Measurements from ENCODE around the gene SHOC1. TPM values are rescaled to one million over a fixed set of nuclear protein-coding genes. Genes with fewer than 3 reads are reported as not detected.

SHOC1 gene
- total RNA-seq, 5 donors from 2014 or later (not counting 1 experiment from before 2014, with no cell fraction given), result not detected

DNA sequence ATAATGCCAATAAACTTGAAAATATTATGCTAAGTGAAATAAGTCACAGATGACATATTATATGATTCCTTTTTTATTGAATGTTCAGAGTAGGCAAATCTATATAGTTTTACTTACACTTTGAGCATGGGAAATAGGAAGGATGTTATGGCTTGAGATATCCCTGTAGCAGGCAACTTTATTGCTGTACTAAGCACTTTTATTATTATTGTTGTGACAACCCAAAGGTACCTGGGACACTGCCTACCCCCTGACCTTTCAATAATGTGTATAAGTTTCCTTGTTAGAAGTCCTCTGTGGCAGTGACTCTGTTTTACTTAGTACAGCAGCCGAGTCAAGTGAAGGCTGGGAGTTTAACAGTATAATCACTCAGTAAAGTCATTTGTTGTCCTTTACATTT, 39.9 kb downstream of the SHOC1 start:
- no peak overlapping the region for H3K27ac Mint-ChIP-seq
- ATAC-seq (replicated peaks in 1 of 4) (no peak), DNase-seq (no peak)
- H3K9me3 Mint-ChIP-seq, result peaks cover 0 to 13% (median 8%) of the 10 kb centered on the region in 3 donors
- POLR2A ChIA-PET, result no interaction called here
- CTCF ChIA-PET, result interaction anchor here in 1 of 2 donors (1.0 kb wide), 1 partner anchor 388 kb away, joined by 5 read pairs; no protein-coding TSS in a partner anchor
- no peak overlapping the region for H3K4me3 Mint-ChIP-seq
- peaks cover 0 to under 1% (median 0%) of the 10 kb centered on the region in 3 donors for H3K4me1 Mint-ChIP-seq
- H3K4me3 ChIP-seq (ENCODE audit: control insufficient read depth in 1 of 2, extremely low read depth in 1 of 2, low read length in 1 of 2), result no peak overlapping the region
- no peaks in the 10 kb centered on the region for H3K27me3 Mint-ChIP-seq
- no CpG with 5 or more reads among the region's 1 CpG for WGBS (ENCODE audit: insufficient coverage)
- H3K27me3 ChIP-seq (replicated peaks in 1 of 2; ENCODE audit: control insufficient read depth in 2 of 2, extremely low read depth in 1 of 2, insufficient read depth in 2 of 2, low read length in 1 of 2), result no peaks in the 10 kb centered on the region
- peaks cover 5% of the 10 kb centered on the region for H3K9me3 ChIP-seq
- H3K36me3 Mint-ChIP-seq, result peaks cover 21% of the 10 kb centered on the region
- no peaks in the 10 kb centered on the region for H3K36me3 ChIP-seq (ENCODE audit: control insufficient read depth in 2 of 2, extremely low read depth in 1 of 2, insufficient read depth in 1 of 2, low read length in 1 of 2)
- no peak overlapping the region for H3K27ac ChIP-seq (ENCODE audit: low read length)
- no peaks in the 10 kb centered on the region for H3K4me1 ChIP-seq (ENCODE audit: control insufficient read depth in 1 of 2, extremely low read depth in 1 of 2, insufficient read depth in 2 of 2, low read length in 2 of 2)

- H3K9me3 Mint-ChIP-seq, result peaks cover 0 to 13% (median 8%) of the 10 kb centered on the region in 3 donors
- H3K36me3 ChIP-seq (ENCODE audit: control insufficient read depth in 2 of 2, extremely low read depth in 1 of 2, insufficient read depth in 1 of 2, low read length in 1 of 2), result no peaks in the 10 kb centered on the region
- no peak overlapping the region for H3K4me3 ChIP-seq (ENCODE audit: control insufficient read depth in 1 of 2, extremely low read depth in 1 of 2, low read length in 1 of 2)
- H3K27ac Mint-ChIP-seq, result no peak overlapping the region
- ATAC-seq (replicated peaks in 1 of 4) (no peak), DNase-seq (no peak)
- POLR2A ChIA-PET, result interaction anchor here in 1 of 2 donors (0.7 kb wide), 1 partner anchor 326 kb away, joined by 3 read pairs; no protein-coding TSS in a partner anchor
- no peaks in the 10 kb centered on the region for H3K4me1 Mint-ChIP-seq
- H3K27me3 ChIP-seq (replicated peaks in 1 of 2; ENCODE audit: control insufficient read depth in 2 of 2, extremely low read depth in 1 of 2, insufficient read depth in 2 of 2, low read length in 1 of 2), result no peaks in the 10 kb centered on the region
- H3K4me1 ChIP-seq (ENCODE audit: control insufficient read depth in 1 of 2, extremely low read depth in 1 of 2, insufficient read depth in 2 of 2, low read length in 2 of 2), result no peaks in the 10 kb centered on the region
- no CpG with 5 or more reads among the region's 1 CpG for WGBS (ENCODE audit: insufficient coverage)
- no peaks in the 10 kb centered on the region for H3K27me3 Mint-ChIP-seq
- peaks cover 5% of the 10 kb centered on the region for H3K9me3 ChIP-seq
- CTCF ChIA-PET, result interaction anchor here (0.6 to 1.7 kb wide), 4 partner anchors 9 to 327 kb away, joined by 4 to 8 read pairs (median 7); no protein-coding TSS in a partner anchor
- peaks cover 21% of the 10 kb centered on the region for H3K36me3 Mint-ChIP-seq
- no peak overlapping the region for H3K4me3 Mint-ChIP-seq
- H3K27ac ChIP-seq (ENCODE audit: low read length), result no peak overlapping the region
These were observed 42.3 kb downstream of the SHOC1 start for GRCh38 chr9:111752455-111752854.

Other genes starting within 250 kb of the SHOC1 start
- 1 to 10 TPM in 1 of 5 donors, under 1 TPM in 2, not detected in 2; 0.30 to 1.9 (median 0.38) TPM for gene PTGR1, start 195.3 kb downstream of the SHOC1 start, total RNA-seq
- 1 to 10 TPM; 2.8 to 5.1 (median 3.6) TPM for gene DNAJC25, start 163.6 kb downstream of the SHOC1 start, total RNA-seq
- gene GNG10, start 133.3 kb downstream of the SHOC1 start, total RNA-seq, result 10 to 100 TPM in 2 of 5 donors, 1 to 10 TPM in 3; 6.1 to 11.7 (median 7.7) TPM
- gene UGCG, start 101.9 kb upstream of the SHOC1 start, total RNA-seq, result 10 to 100 TPM; 20.1 to 41.6 (median 24.1) TPM